ENCODE data around the gene MDGA2. TPM values are rescaled to one million over a fixed set of nuclear protein-coding genes. Genes with fewer than 3 reads are reported as not detected.

Gene MDGA2
- total and polyA plus RNA-seq, 2 of the 8 experiments (the other 6 are each of a cell fraction or from before 2014, with no cell fraction given), result 0.11 to 0.69 TPM

DNA sequence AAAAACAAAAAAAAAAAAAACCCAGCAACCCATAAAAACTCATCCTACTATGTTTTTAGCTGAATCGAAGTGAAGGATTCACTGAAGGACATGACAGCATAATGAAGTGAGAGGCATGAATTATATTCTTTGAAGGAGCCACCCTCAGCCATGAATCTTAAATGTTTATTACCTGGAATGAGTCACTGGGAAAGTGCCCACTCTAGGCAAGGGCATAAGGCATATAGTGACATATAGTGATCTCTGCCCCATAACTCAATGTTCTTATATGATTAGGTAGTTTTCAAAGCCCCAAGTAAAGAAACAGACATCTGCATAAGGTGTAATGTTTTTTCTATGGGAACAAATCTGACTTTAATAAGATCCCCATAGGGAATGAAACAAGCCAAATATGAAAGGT lies 79.9 kb downstream of the MDGA2 start:
- no peak for DNase-seq (ENCODE audit: low read depth in 1 of 2, low spot score in 2 of 2)
- Histone ChIP-seq H2BK5ac (ENCODE audit: low read depth, low read length) (no peak overlapping the region), H3K79me2 (ENCODE audit: control insufficient read depth in 1 of 2, insufficient read depth in 2 of 2, low read length in 2 of 2) (no peaks in the 10 kb centered on the region), H3K36me3 (ENCODE audit: control insufficient read depth in 2 of 4, insufficient read depth in 4 of 4, low read length in 3 of 4) (no peaks in the 10 kb centered on the region), H3K56ac (replicated peaks; ENCODE audit: insufficient read length, low read depth, low read length) (no peak overlapping the region), H2AK5ac (ENCODE audit: low read depth, low read length) (no peak overlapping the region), H2BK120ac (replicated peaks; ENCODE audit: low read depth, low read length) (no peak overlapping the region), H3K27me3 (replicated peaks in 1 of 4; ENCODE audit: control insufficient read depth in 3 of 4, extremely low read depth in 1 of 4, insufficient read depth in 3 of 4, low read length in 3 of 4) (no peaks in the 10 kb centered on the region), H3K4me2 (ENCODE audit: insufficient read depth in 1 of 2, low read depth in 2 of 2, low read length in 2 of 2) (no peak overlapping the region), H3K4ac (replicated peaks; ENCODE audit: insufficient read length, low read depth, low read length) (no peak overlapping the region), H3K14ac (ENCODE audit: insufficient read length) (no peak overlapping the region), H3K79me1 (ENCODE audit: low read depth, low read length) (no peaks in the 10 kb centered on the region), H3K9ac (replicated peaks in 1 of 4; ENCODE audit: extremely low read depth in 1 of 4, low read depth in 3 of 4, low read length in 3 of 4) (no peak overlapping the region), H3K9me3 (ENCODE audit: insufficient read depth in 2 of 2, low read depth in 1 of 2, low read length in 1 of 2) (no peaks in the 10 kb centered on the region), H3K4me1 (replicated peaks in 1 of 4; ENCODE audit: control insufficient read depth in 3 of 4, insufficient read depth in 4 of 4, low read length in 3 of 4) (no peaks in the 10 kb centered on the region), H3K23me2 (ENCODE audit: low read depth, low read length) (no peaks in the 10 kb centered on the region), H4K5ac (ENCODE audit: insufficient read length, low read depth, low read length) (no peak overlapping the region), H4K8ac (ENCODE audit: extremely low read depth, insufficient read depth, low read length) (no peak overlapping the region), H2BK12ac (ENCODE audit: low read depth, low read length) (no peak overlapping the region), H3K23ac (ENCODE audit: insufficient read length) (no peak overlapping the region), H2BK20ac (ENCODE audit: low read length) (no peak overlapping the region), H4K91ac (replicated peaks; ENCODE audit: insufficient read length, low read length) (no peak overlapping the region), H2BK15ac (ENCODE audit: low read length) (no peak overlapping the region), H4K20me1 (replicated peaks in 1 of 2; ENCODE audit: control insufficient read depth in 1 of 2, insufficient read depth in 2 of 2, low read length in 2 of 2) (no peaks in the 10 kb centered on the region), H3K18ac (ENCODE audit: extremely low read depth, low read length) (no peak overlapping the region), H3K27ac (ENCODE audit: low read depth, low read length) (no peak overlapping the region), H2AFZ (ENCODE audit: low read length) (no peak overlapping the region), H3K4me3 (ENCODE audit: extremely low read depth in 1 of 4, insufficient read depth in 2 of 4, low read depth in 3 of 4, low read length in 4 of 4) (no peak overlapping the region)
- 81% methylated on average over 1 of the region's 1 CpG; no CpG with 5 or more reads in 1 of the 2 experiments for WGBS, 2 experiments (ENCODE audit: extremely low coverage in 1 of 2, insufficient coverage in 1 of 2, insufficient read length in 1 of 2, insufficient replicate concordance in 2 of 2, low coverage in 1 of 2, low lambda C conversion rate in 2 of 2, missing lambda C conversion rate in 1 of 2)
- no peak for FAIRE-seq
- ChIA-PET CTCF (ENCODE audit: partially characterized antibody) (interaction anchor here (0.6 kb wide), 1 partner anchor 1015 kb away, joined by 5 read pairs; no protein-coding TSS in a partner anchor), POLR2A (ENCODE audit: partially characterized antibody) (interaction anchor here (0.7 kb wide), 1 partner anchor 1865 kb away, joined by 3 read pairs; no protein-coding TSS in a partner anchor)
- no peak for TF ChIP-seq EZH2 (IDR thresholded peaks at IDR 0.05; ENCODE audit: low read depth, low read length, severe bottlenecking)
- no peak for TF ChIP-seq RXRA (IDR thresholded peaks at IDR 0.05; ENCODE audit: insufficient read depth, low read depth, low read length)
- no peak for TF ChIP-seq CHD1 (IDR thresholded peaks at IDR 0.05; ENCODE audit: low read depth, low read length)
- TF ChIP-seq EP300 (IDR thresholded peaks at IDR 0.05; ENCODE audit: borderline replicate concordance in 1 of 2, low read depth in 2 of 2, low read length in 2 of 2), result no peak
- TF ChIP-seq YY1 (IDR thresholded peaks at IDR 0.05; ENCODE audit: low read depth, low read length), result no peak
- TF ChIP-seq, protein P1, sequence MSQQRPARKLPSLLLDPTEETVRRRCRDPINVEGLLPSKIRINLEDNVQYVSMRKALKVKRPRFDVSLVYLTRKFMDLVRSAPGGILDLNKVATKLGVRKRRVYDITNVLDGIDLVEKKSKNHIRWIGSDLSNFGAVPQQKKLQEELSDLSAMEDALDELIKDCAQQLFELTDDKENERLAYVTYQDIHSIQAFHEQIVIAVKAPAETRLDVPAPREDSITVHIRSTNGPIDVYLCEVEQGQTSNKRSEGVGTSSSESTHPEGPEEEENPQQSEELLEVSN (IDR thresholded peaks at IDR 0.05), result no peak
- no peak for TF ChIP-seq GABPA (IDR thresholded peaks at IDR 0.05; ENCODE audit: borderline replicate concordance, insufficient read depth, low read length)
- TF ChIP-seq RAD21 (IDR thresholded peaks at IDR 0.05 in 1 of 2, conservative IDR thresholded peaks at IDR 0.05 in 1 of 2; ENCODE audit: low read depth in 2 of 2, low read length in 2 of 2), result no peak
- TF ChIP-seq CBX8 (IDR thresholded peaks at IDR 0.05; ENCODE audit: borderline replicate concordance, low read depth, low read length), result no peak
- no peak for TF ChIP-seq EGR1 (IDR thresholded peaks at IDR 0.05; ENCODE audit: borderline replicate concordance, low read depth, low read length)
- TF ChIP-seq SP4 (IDR thresholded peaks at IDR 0.05; ENCODE audit: low read length), result no peak

Measured in H1 (cell line).